H1 (cell line): Measurements from ENCODE around the gene ALDH5A1. TPM values are rescaled to one million over a fixed set of nuclear protein-coding genes. Genes with fewer than 3 reads are reported as not detected.

Experiments used
- CTCF ChIA-PET: fragments of 300-600 bp; sonication (Branson Sonifier 250); formaldehyde crosslinking; loops from one replicate; lab custom pipeline; 2021; ENCODE audit not compliant: partially characterized antibody; lab: Charles Lee
- POLR2A ChIA-PET: fragments of 300-600 bp; sonication (Branson Sonifier 250); formaldehyde crosslinking; loops from one replicate; lab custom pipeline; 2021; ENCODE audit warnings: inconsistent platforms; ENCODE audit not compliant: partially characterized antibody; lab: Charles Lee
- DNase-seq, 2 experiments: peaks; one replicate each; pipeline versions ENCODE4 v3.0.0 to v3.0.0-alpha.2; 2010 to 2022; ENCODE audit warnings: low spot score in 2 of 2, low read depth in 1 of 2, mixed read lengths in 1 of 2
- FAIRE-seq: peaks from 2 replicates; lab custom pipeline; 2011; peaks lifted over from hg19 to GRCh38; lab: Jason Lieb, UNC
- H2AFZ ChIP-seq: 2 replicates; pipeline ENCODE4 v1.8.1; 2012; ENCODE audit warnings: low read length, inconsistent platforms
- H2AK5ac ChIP-seq: 2 replicates; pipeline ENCODE4 v1.6.1; 2013; ENCODE audit warnings: low read depth, low read length
- H2BK120ac ChIP-seq: replicated peaks from 2 replicates; pipeline ENCODE3; 2013; ENCODE audit warnings: low read depth, low read length, inconsistent platforms
- H2BK12ac ChIP-seq: 2 replicates; pipeline ENCODE4 v1.6.1; 2013; ENCODE audit warnings: low read depth, low read length
- H2BK15ac ChIP-seq: 2 replicates; pipeline ENCODE4 v1.6.1; 2013; ENCODE audit warnings: low read length
- H2BK20ac ChIP-seq: 2 replicates; pipeline ENCODE4 v1.6.1; 2013; ENCODE audit warnings: low read length
- H2BK5ac ChIP-seq: 2 replicates; pipeline ENCODE4 v1.6.1; 2013; ENCODE audit warnings: low read depth, low read length
- H3K14ac ChIP-seq: 2 replicates; pipeline ENCODE4 v1.6.1; 2013; ENCODE audit warnings: inconsistent platforms; ENCODE audit not compliant: insufficient read length
- H3K18ac ChIP-seq: 2 replicates; pipeline ENCODE4 v1.6.1; 2013; ENCODE audit warnings: low read length; ENCODE audit errors: extremely low read depth
- H3K23ac ChIP-seq: 2 replicates; pipeline ENCODE4 v1.6.1; 2013; ENCODE audit warnings: inconsistent platforms; ENCODE audit not compliant: insufficient read length
- H3K23me2 ChIP-seq: 2 replicates; pipeline ENCODE4 v1.6.1; 2013; ENCODE audit warnings: low read depth, low read length
- H3K27ac ChIP-seq: 2 replicates; pipeline ENCODE4 v1.6.1; 2011; ENCODE audit warnings: low read depth, low read length, inconsistent platforms
- H3K27me3 ChIP-seq, 4 experiments: replicated peaks in 1 of 4; 1 replicate in 1 of 4; 2 replicates in 3 of 4; pipeline versions ENCODE4 v1.6.1 to v1.8.1; 2011 to 2013; ENCODE audit warnings: low read length in 3 of 4, mild to moderate bottlenecking in 3 of 4, inconsistent platforms in 2 of 4, mixed read lengths in 2 of 4, moderate library complexity in 1 of 4; ENCODE audit not compliant: control insufficient read depth in 3 of 4, insufficient read depth in 3 of 4; ENCODE audit errors: extremely low read depth in 1 of 4
- H3K36me3 ChIP-seq, 4 experiments: 2 replicates each; pipeline versions ENCODE4 v1.6.1 to v1.8.1; 2011 to 2013; ENCODE audit warnings: mild to moderate bottlenecking in 4 of 4, low read length in 3 of 4, moderate library complexity in 2 of 4, control low read depth in 1 of 4, inconsistent platforms in 1 of 4; ENCODE audit not compliant: insufficient read depth in 4 of 4, control insufficient read depth in 2 of 4
- H3K4ac ChIP-seq: replicated peaks from 2 replicates; pipeline ENCODE3; 2013; ENCODE audit warnings: low read length, low read depth, mixed read lengths, inconsistent platforms; ENCODE audit not compliant: insufficient read length
- H3K4me1 ChIP-seq, 4 experiments: replicated peaks in 1 of 4; 1 replicate in 1 of 4; 2 replicates in 3 of 4; pipeline versions ENCODE4 v1.6.1 to v1.8.1; 2011 to 2013; ENCODE audit warnings: low read length in 3 of 4, inconsistent platforms in 2 of 4, mixed read lengths in 1 of 4; ENCODE audit not compliant: insufficient read depth in 4 of 4, control insufficient read depth in 3 of 4
- H3K4me2 ChIP-seq, 2 experiments: 2 replicates each; pipeline versions ENCODE4 v1.6.1 to v1.8.1; 2011 to 2013; ENCODE audit warnings: low read depth in 2 of 2, low read length in 2 of 2, control low read depth in 1 of 2, inconsistent platforms in 1 of 2, mild to moderate bottlenecking in 1 of 2; ENCODE audit not compliant: insufficient read depth in 1 of 2
- H3K4me3 ChIP-seq, 4 experiments: fragments of 200-600, 300-600 bp in 1 of 4; sonication (generic), shearing (Covaris generic), sonication (Bioruptor Twin) in 1 of 4; 2 replicates each; pipeline versions ENCODE4 v1.5.1 to v1.8.1; 2011 to 2016; ENCODE audit warnings: low read length in 4 of 4, low read depth in 3 of 4, control low read depth in 2 of 4, inconsistent platforms in 2 of 4, mild to moderate bottlenecking in 2 of 4, mixed read lengths in 1 of 4, moderate library complexity in 1 of 4; ENCODE audit not compliant: insufficient read depth in 2 of 4; ENCODE audit errors: extremely low read depth in 1 of 4
- H3K56ac ChIP-seq: replicated peaks from 2 replicates; pipeline ENCODE3; 2013; ENCODE audit warnings: low read depth, mild to moderate bottlenecking, mixed read lengths, low read length, inconsistent platforms; ENCODE audit not compliant: insufficient read length
- H3K79me1 ChIP-seq: 2 replicates; pipeline ENCODE4 v1.6.1; 2013; ENCODE audit warnings: low read depth, low read length, control low read depth
- H3K79me2 ChIP-seq, 2 experiments: 2 replicates each; pipeline versions ENCODE4 v1.6.1 to v1.8.1; 2012 to 2013; ENCODE audit warnings: low read length in 2 of 2, mild to moderate bottlenecking in 2 of 2, inconsistent platforms in 1 of 2; ENCODE audit not compliant: insufficient read depth in 2 of 2, control insufficient read depth in 1 of 2
- H3K9ac ChIP-seq, 4 experiments: replicated peaks in 1 of 4; 1 replicate in 1 of 4; 2 replicates in 3 of 4; pipeline versions ENCODE4 v1.6.1 to v1.8.1; 2011 to 2013; ENCODE audit warnings: low read depth in 3 of 4, low read length in 3 of 4, control low read depth in 2 of 4, mild to moderate bottlenecking in 2 of 4, moderate library complexity in 2 of 4, inconsistent platforms in 1 of 4; ENCODE audit errors: extremely low read depth in 1 of 4
- H3K9me3 ChIP-seq, 2 experiments: 2 replicates each; pipeline versions ENCODE4 v1.6.1 to v1.8.1; 2012 to 2013; ENCODE audit warnings: mild to moderate bottlenecking in 2 of 2, moderate library complexity in 2 of 2, control low read depth in 1 of 2, inconsistent platforms in 1 of 2, low read depth in 1 of 2, low read length in 1 of 2, mixed read lengths in 1 of 2; ENCODE audit not compliant: insufficient read depth in 2 of 2
- H4K20me1 ChIP-seq, 2 experiments: replicated peaks in 1 of 2; 2 replicates each; pipeline versions ENCODE3 to v1.8.1; 2011 to 2013; ENCODE audit warnings: inconsistent platforms in 2 of 2, low read length in 2 of 2, mild to moderate bottlenecking in 1 of 2; ENCODE audit not compliant: insufficient read depth in 2 of 2, control insufficient read depth in 1 of 2
- H4K5ac ChIP-seq: 2 replicates; pipeline ENCODE4 v1.6.1; 2013; ENCODE audit warnings: low read length, low read depth, mixed read lengths, inconsistent platforms; ENCODE audit not compliant: insufficient read length
- H4K8ac ChIP-seq: 2 replicates; pipeline ENCODE4 v1.8.0; 2013; ENCODE audit warnings: mild to moderate bottlenecking, moderate library complexity, low read length, inconsistent platforms; ENCODE audit not compliant: insufficient read depth; ENCODE audit errors: extremely low read depth
- H4K91ac ChIP-seq: replicated peaks from 2 replicates; pipeline ENCODE3; 2013; ENCODE audit warnings: low read length, mixed read lengths, inconsistent platforms; ENCODE audit not compliant: insufficient read length
- BCL11A ChIP-seq, 2 experiments: IDR thresholded peaks; one replicate each; pipeline ENCODE4 v1.6.1; 2011; ENCODE audit warnings: low read depth in 2 of 2, low read length in 2 of 2, mild to moderate bottlenecking in 2 of 2
- HDAC6 ChIP-seq: IDR thresholded peaks from one replicate; pipeline ENCODE4 v1.7.1; 2012; ENCODE audit warnings: low read depth, mild to moderate bottlenecking, inconsistent platforms, low read length, moderate library complexity
- SP4 ChIP-seq: IDR thresholded peaks from 2 replicates; pipeline ENCODE4 v1.6.1; 2012; ENCODE audit warnings: low read length, inconsistent platforms
- TBP ChIP-seq: IDR thresholded peaks from 2 replicates; pipeline ENCODE4 v1.6.1; 2011; ENCODE audit warnings: low read depth, low read length, improper control_type of control experiment
- WGBS, 2 experiments: shearing (Covaris generic) in 1 of 2; methylation state at CpG; one replicate each; pipeline versions ENCODE4 v1.1.6 to v1.1.7; 2013 to 2015; ENCODE audit warnings: low lambda C conversion rate in 2 of 2, mixed read lengths in 2 of 2, inconsistent platforms in 1 of 2, low coverage in 1 of 2, missing lambda C conversion rate in 1 of 2; ENCODE audit not compliant: insufficient replicate concordance in 2 of 2, insufficient coverage in 1 of 2, insufficient read length in 1 of 2; ENCODE audit errors: extremely low coverage in 1 of 2, missing lambda C conversion rate in 1 of 2; 5-methylcytosine and 5-hydroxymethylcytosine counted together
- polyA plus RNA-seq, 7 experiments: library from polyadenylated mRNA; depleted of rRNA in 3 of 7; stranded (reverse) in 5 of 7; unstranded in 2 of 7; fragments of >200 nt in 5 of 7; fragments of 200-250 nt in 2 of 7; gene quantifications; 1 replicate in 5 of 7; 2 replicates in 1 of 7; 4 replicates in 1 of 7; pipeline versions ENCODE4 v1.2.1 to v1.2.3, GENCODE V29; 2011 to 2013; ENCODE audit warnings: missing spikeins in 2 of 7, mixed read lengths in 2 of 7
- total RNA-seq: library from RNA; stranded (reverse); fragmentation: NEBNext Ultra II Directional; extraction: Animal tissue kit (Norgen Biotek cat#: 25700); gene quantifications from 2 replicates; pipeline ENCODE4 v1.2.1, GENCODE V29; 2021

Gene ALDH5A1
- total and polyA plus RNA-seq, 2 of the 8 experiments (the other 6 are each of a cell fraction or from before 2014, with no cell fraction given): 1.5 to 2.4 TPM

- no peak for TF ChIP-seq BCL11A (IDR thresholded peaks at IDR 0.05; ENCODE audit: low read depth in 2 of 2, low read length in 2 of 2)
- no peak for TF ChIP-seq SP4
- TF ChIP-seq TBP: no peak
- no peak for TF ChIP-seq HDAC6
- H4K5ac ChIP-seq: no peak overlapping the region
- H3K18ac ChIP-seq: no peak overlapping the region
- H2BK120ac ChIP-seq: no peak overlapping the region
- H4K91ac ChIP-seq: no peak overlapping the region
- no peaks in the 10 kb centered on the region for H3K79me1 ChIP-seq
- H3K4me3 ChIP-seq: no peak overlapping the region
- H3K4ac ChIP-seq: no peak overlapping the region
- H3K4me2 ChIP-seq: no peak overlapping the region
- H2BK5ac ChIP-seq: no peak overlapping the region
- no peak overlapping the region for H4K8ac ChIP-seq
- H3K27me3 ChIP-seq: no peaks in the 10 kb centered on the region
- H3K9me3 ChIP-seq: no peaks in the 10 kb centered on the region
- WGBS, 2 experiments: 97% methylated on average over 3 of the region's 3 CpGs; no CpG with 5 or more reads in 1 of the 2 experiments
- H3K9ac ChIP-seq: no peak overlapping the region
- H3K27ac ChIP-seq: no peak overlapping the region
- no peaks in the 10 kb centered on the region for H3K23me2 ChIP-seq
- H2AK5ac ChIP-seq: no peak overlapping the region
- H2AFZ ChIP-seq: no peak overlapping the region
- H2BK20ac ChIP-seq: no peak overlapping the region
- H3K23ac ChIP-seq: no peak overlapping the region
- FAIRE-seq (no peak), DNase-seq (no peak)
- CTCF ChIA-PET: interaction anchor here (2.4 to 2.7 kb wide), 2 partner anchors 21 to 22 kb away, joined by 13 to 37 read pairs; no protein-coding TSS in a partner anchor
- H3K14ac ChIP-seq: no peak overlapping the region
- no peaks in the 10 kb centered on the region for H4K20me1 ChIP-seq
- H3K36me3 ChIP-seq: no peaks in the 10 kb centered on the region
- POLR2A ChIA-PET: no interaction called here
- H3K56ac ChIP-seq: no peak overlapping the region
- no peaks in the 10 kb centered on the region for H3K4me1 ChIP-seq
- H2BK15ac ChIP-seq: no peak overlapping the region
- no peak overlapping the region for H2BK12ac ChIP-seq
- H3K79me2 ChIP-seq: no peaks in the 10 kb centered on the region
These were observed 50.4 kb downstream of the ALDH5A1 start for GRCh38 chr6:24545183-24545582.
